Smooth muscle cell (in vitro differentiated cells): ENCODE measurements around the gene OR51T1. TPM values are rescaled to one million over a fixed set of nuclear protein-coding genes. Genes with fewer than 3 reads are reported as not detected.

ENCODE experiments used
- DNase-seq: peaks from one replicate; lab custom pipeline; 2025; ENCODE audit not compliant: unreplicated experiment; lab: John Stamatoyannopoulos, UW
- H2AFZ ChIP-seq: fragments of 200-600 bp; sonication (generic); 2 replicates; pipeline ENCODE4 v1.6.0; 2016; ENCODE audit warnings: antibody characterized with exemption, low read depth, mild to moderate bottlenecking
- H3F3A ChIP-seq: fragments of 200-600 bp; sonication (generic); 2 replicates; pipeline ENCODE4 v1.6.0; 2017; ENCODE audit warnings: antibody characterized with exemption, low read depth
- H3K27ac ChIP-seq: fragments of 200-600 bp; sonication (generic); 2 replicates; pipeline ENCODE4 v1.5.1; 2016; ENCODE audit warnings: low read depth, mild to moderate bottlenecking
- H3K27me3 ChIP-seq: fragments of 200-600 bp; sonication (generic); 2 replicates; pipeline ENCODE4 v1.6.1; 2016; ENCODE audit warnings: low read depth, mild to moderate bottlenecking
- H3K36me3 ChIP-seq: fragments of 200-600 bp; sonication (generic); 2 replicates; pipeline ENCODE4 v1.5.1; 2016; ENCODE audit warnings: low read depth
- H3K4me1 ChIP-seq: fragments of 200-600 bp; sonication (generic); 2 replicates; pipeline ENCODE4 v1.5.1; 2016; ENCODE audit warnings: low read depth
- H3K4me2 ChIP-seq: fragments of 200-600 bp; sonication (generic); 2 replicates; pipeline ENCODE4 v1.6.0; 2016; ENCODE audit warnings: mild to moderate bottlenecking
- H3K4me3 ChIP-seq: fragments of 200-600 bp; sonication (generic); 2 replicates; pipeline ENCODE4 v1.5.1; 2016; ENCODE audit warnings: mild to moderate bottlenecking
- H3K79me2 ChIP-seq: fragments of 200-600 bp; sonication (generic); 2 replicates; pipeline ENCODE4 v1.6.0; 2016; ENCODE audit warnings: low read depth, mild to moderate bottlenecking
- H3K9ac ChIP-seq: fragments of 200-600 bp; sonication (generic); 2 replicates; pipeline ENCODE4 v1.6.0; 2016; ENCODE audit warnings: low read depth
- H3K9me3 ChIP-seq: fragments of 200-600 bp; sonication (generic); replicated peaks from 2 replicates; pipeline ENCODE4 v1.5.1; 2016; ENCODE audit warnings: low read depth
- H4K20me1 ChIP-seq: fragments of 200-600 bp; sonication (generic); 2 replicates; pipeline ENCODE4 v1.6.0; 2016; ENCODE audit warnings: low read depth
- CTCF ChIP-seq: fragments of 200-600 bp; sonication (generic); IDR thresholded peaks from 2 replicates; pipeline ENCODE4 v1.5.1; 2017; ENCODE audit warnings: borderline replicate concordance, mild to moderate bottlenecking, antibody characterized with exemption; ENCODE audit not compliant: insufficient read depth, poor library complexity, severe bottlenecking
- WGBS: methylation state at CpG from one replicate; pipeline ENCODE4 v1.1.7; 2016; ENCODE audit warnings: low lambda C conversion rate; 5-methylcytosine and 5-hydroxymethylcytosine counted together
- polyA plus RNA-seq: library from polyadenylated mRNA; unstranded; fragments of >200 nt; fragmentation: Nextera tagmentation; extraction: Ambion mirVana; gene quantifications from 2 replicates; pipeline ENCODE4 v1.2.1, GENCODE V29; 2016
- total RNA-seq: library from RNA; depleted of rRNA; stranded (reverse); fragments of >200 nt; gene quantifications from 2 replicates; pipeline ENCODE4 v1.2.3, GENCODE V29; 2014

Gene OR51T1
- total and polyA plus RNA-seq, 2 experiments from 2014 or later = not detected

GRCh38 chr11:4922304-4922703, 40.6 kb downstream of the OR51T1 start:
- Histone ChIP-seq H3K4me3 (no peak overlapping the region), H3K27ac (no peak overlapping the region), H3K79me2 (no peaks in the 10 kb centered on the region), H3K4me1 (no peaks in the 10 kb centered on the region), H3F3A (no peaks in the 10 kb centered on the region), H3K9ac (no peak overlapping the region), H2AFZ (no peak overlapping the region), H3K4me2 (no peak overlapping the region), H3K36me3 (no peaks in the 10 kb centered on the region), H3K27me3 (peaks cover 6% of the 10 kb centered on the region), H3K9me3 (no peaks in the 10 kb centered on the region), H4K20me1 (no peaks in the 10 kb centered on the region)
- 83% methylated on average over 1 of the region's 1 CpG for WGBS
- DNase-seq = no peak
- no peak for TF ChIP-seq CTCF

GRCh38 chr11:4924239-4924638, 42.5 kb downstream of the OR51T1 start, which contains the start of gene OR51G1:
Gene OR51G1, minus strand, starts transcription at chr11:4924339. Its CDS starts 0 bp downstream, at chr11:4924339.
- no peaks in the 10 kb centered on the region for H3K9me3 ChIP-seq
- no peak within 1 kb of the TSS for H3K4me3 ChIP-seq
- no peak within 1 kb of the TSS for H3K4me2 ChIP-seq
- no peaks in the 10 kb centered on the region for H3K36me3 ChIP-seq
- no peaks in the 10 kb centered on the region for H4K20me1 ChIP-seq
- TF ChIP-seq CTCF = no peak
- DNase-seq = no peak
- no peaks in the 10 kb centered on the region for H3F3A ChIP-seq
- 67% methylated on average over 1 of the region's 1 CpG for WGBS
- H3K4me1 ChIP-seq = no peaks in the 10 kb centered on the region
- no peaks in the 10 kb centered on the region for H3K79me2 ChIP-seq
- H3K27ac ChIP-seq = no peak within 1 kb of the TSS
- peaks cover 3% of the 10 kb centered on the region for H3K27me3 ChIP-seq
- no peak within 1 kb of the TSS for H3K9ac ChIP-seq
- H2AFZ ChIP-seq = no peak within 1 kb of the TSS

- no peaks in the 10 kb centered on the region for H3K9me3 ChIP-seq
- H3K27ac ChIP-seq = no peak overlapping the region
- no peak overlapping the region for H3K4me2 ChIP-seq
- no peak for TF ChIP-seq CTCF
- H3K4me1 ChIP-seq = no peaks in the 10 kb centered on the region
- no peak overlapping the region for H3K9ac ChIP-seq
- no peaks in the 10 kb centered on the region for H3F3A ChIP-seq
- no peaks in the 10 kb centered on the region for H4K20me1 ChIP-seq
- DNase-seq = no peak
- no peaks in the 10 kb centered on the region for H3K36me3 ChIP-seq
- no peak overlapping the region for H3K4me3 ChIP-seq
- no peaks in the 10 kb centered on the region for H3K79me2 ChIP-seq
- peaks cover 4% of the 10 kb centered on the region for H3K27me3 ChIP-seq
- no peak overlapping the region for H2AFZ ChIP-seq
Measured at GRCh38 chr11:4926608-4927007, 44.9 kb downstream of the OR51T1 start.

Other genes with a start within 250 kb of the OR51T1 start
- gene OR51D1, start 244.4 kb upstream of the OR51T1 start, total RNA-seq = not detected in 2 replicates
- gene OR51D1, start 244.4 kb upstream of the OR51T1 start, polyA plus RNA-seq = not detected in 2 replicates
- gene OR51E1, start 237.9 kb upstream of the OR51T1 start, total RNA-seq = not detected in 2 replicates
- not detected in 2 replicates for gene OR51E1, start 237.9 kb upstream of the OR51T1 start, polyA plus RNA-seq
- not detected in 2 replicates for gene OR51E2, start 184.0 kb upstream of the OR51T1 start, total RNA-seq
- gene OR51E2, start 184.0 kb upstream of the OR51T1 start, polyA plus RNA-seq = not detected in 2 replicates
- not detected in 2 replicates for gene MMP26, start 177.1 kb upstream of the OR51T1 start, total RNA-seq
- gene MMP26, start 177.1 kb upstream of the OR51T1 start, polyA plus RNA-seq = not detected in 2 replicates
- gene OR51F1, start 112.0 kb upstream of the OR51T1 start, total RNA-seq = not detected in 2 replicates
- not detected in 2 replicates for gene OR51F1, start 112.0 kb upstream of the OR51T1 start, polyA plus RNA-seq
- not detected in 2 replicates for gene OR52R1, start 77.5 kb upstream of the OR51T1 start, total RNA-seq
- not detected in 2 replicates for gene OR52R1, start 77.5 kb upstream of the OR51T1 start, polyA plus RNA-seq
- gene OR51F2, start 60.6 kb upstream of the OR51T1 start, total RNA-seq = not detected in 2 replicates
- not detected in 2 replicates for gene OR51F2, start 60.6 kb upstream of the OR51T1 start, polyA plus RNA-seq
- gene OR51S1, start 32.7 kb upstream of the OR51T1 start, total RNA-seq = not detected in 2 replicates
- gene OR51S1, start 32.7 kb upstream of the OR51T1 start, polyA plus RNA-seq = not detected in 2 replicates
- gene OR51A7, start 21.9 kb downstream of the OR51T1 start, total RNA-seq = not detected in 2 replicates
- gene OR51A7, start 21.9 kb downstream of the OR51T1 start, polyA plus RNA-seq = not detected in 2 replicates
- not detected in 2 replicates for gene OR51G2, start 37.5 kb downstream of the OR51T1 start, total RNA-seq
- gene OR51G2, start 37.5 kb downstream of the OR51T1 start, polyA plus RNA-seq = not detected in 2 replicates
- not detected in 2 replicates for gene OR51G1, start 42.4 kb downstream of the OR51T1 start, total RNA-seq
- not detected in 2 replicates for gene OR51G1, start 42.4 kb downstream of the OR51T1 start, polyA plus RNA-seq
- gene OR51A4, start 65.7 kb downstream of the OR51T1 start, total RNA-seq = not detected in 2 replicates
- not detected in 2 replicates for gene OR51A4, start 65.7 kb downstream of the OR51T1 start, polyA plus RNA-seq
- not detected in 2 replicates for gene OR51A2, start 73.8 kb downstream of the OR51T1 start, total RNA-seq
- not detected in 2 replicates for gene OR51A2, start 73.8 kb downstream of the OR51T1 start, polyA plus RNA-seq
- gene OR51L1, start 113.0 kb downstream of the OR51T1 start, total RNA-seq = not detected in 2 replicates
- not detected in 2 replicates for gene OR51L1, start 113.0 kb downstream of the OR51T1 start, polyA plus RNA-seq
- gene OR52J3, start 164.6 kb downstream of the OR51T1 start, total RNA-seq = not detected in 2 replicates
- gene OR52J3, start 164.6 kb downstream of the OR51T1 start, polyA plus RNA-seq = not detected in 2 replicates
- gene OR52E2, start 177.7 kb downstream of the OR51T1 start, total RNA-seq = not detected in 2 replicates
- gene OR52E2, start 177.7 kb downstream of the OR51T1 start, polyA plus RNA-seq = not detected in 2 replicates
- not detected in 2 replicates for gene OR52E1, start 187.7 kb downstream of the OR51T1 start, total RNA-seq
- gene OR52E1, start 187.7 kb downstream of the OR51T1 start, polyA plus RNA-seq = not detected in 2 replicates